ENCODE results near the gene SPATA21.
"Not testable (repeated sequence)": the region's sequence is repeated elsewhere in the genome, so short reads cannot be mapped to it uniquely, and the experiment has no call there.

Gene SPATA21
- 0 to 0.33 (median 0.06) reads per million in 18 experiments for total RNA-seq

- no peak for DNase-seq
Observed at GRCh38 chr1:16436946-16437474, at the start of gene SPATA21. TSS of gene SPATA21 (minus strand) at chr1:16437424. CDS start at chr1:16431371, 6,053 bp downstream.

DNA sequence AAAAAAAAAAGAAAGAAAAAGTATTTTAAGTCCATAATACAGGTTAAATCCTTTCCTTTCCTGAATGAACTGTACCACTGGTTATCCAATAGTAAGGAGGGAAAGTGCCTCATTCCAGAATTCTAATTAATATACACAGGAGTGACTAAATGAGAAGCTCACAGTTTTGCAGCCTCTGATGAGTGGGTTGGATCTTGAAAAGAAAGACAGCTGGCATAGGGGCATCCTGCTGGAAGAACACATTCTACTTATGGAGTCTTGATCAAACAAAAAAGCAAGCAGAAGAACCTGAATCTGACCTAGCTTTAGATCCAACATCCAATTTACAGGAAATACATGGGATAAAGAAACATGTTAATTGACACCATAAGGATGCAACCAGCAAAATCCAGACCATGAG lies 49.8 kb upstream of the SPATA21 start:
- DNase-seq, result not testable (repeated sequence)

DNA sequence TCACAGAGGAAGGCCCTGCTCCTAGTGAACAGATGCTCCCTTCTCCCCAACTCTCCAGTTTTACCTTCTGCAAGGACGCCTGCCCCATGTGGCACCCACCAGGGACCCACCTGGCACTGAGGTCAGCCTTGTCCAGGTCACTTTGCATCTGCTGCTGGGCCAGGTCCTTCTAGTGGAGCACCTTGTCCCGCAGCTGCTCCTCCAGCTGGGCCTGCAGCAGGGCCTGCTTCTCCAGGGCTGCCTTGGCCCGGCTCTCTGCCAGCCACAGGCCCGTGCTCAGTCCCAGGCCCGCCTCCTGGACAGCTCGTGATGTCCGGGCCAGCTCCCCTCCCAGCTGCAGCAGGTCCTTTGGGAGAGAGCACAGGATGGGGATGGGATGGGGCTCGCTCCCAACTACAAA lies 49.1 kb upstream of the SPATA21 start:
- not testable (repeated sequence) for DNase-seq

- no peak for DNase-seq
Observed at GRCh38 chr1:16484931-16485330, 47.7 kb upstream of the SPATA21 start.

GRCh38 chr1:16484501-16484835 lies 47.2 kb upstream of the SPATA21 start:
- DNase-seq, result no peak

DNA sequence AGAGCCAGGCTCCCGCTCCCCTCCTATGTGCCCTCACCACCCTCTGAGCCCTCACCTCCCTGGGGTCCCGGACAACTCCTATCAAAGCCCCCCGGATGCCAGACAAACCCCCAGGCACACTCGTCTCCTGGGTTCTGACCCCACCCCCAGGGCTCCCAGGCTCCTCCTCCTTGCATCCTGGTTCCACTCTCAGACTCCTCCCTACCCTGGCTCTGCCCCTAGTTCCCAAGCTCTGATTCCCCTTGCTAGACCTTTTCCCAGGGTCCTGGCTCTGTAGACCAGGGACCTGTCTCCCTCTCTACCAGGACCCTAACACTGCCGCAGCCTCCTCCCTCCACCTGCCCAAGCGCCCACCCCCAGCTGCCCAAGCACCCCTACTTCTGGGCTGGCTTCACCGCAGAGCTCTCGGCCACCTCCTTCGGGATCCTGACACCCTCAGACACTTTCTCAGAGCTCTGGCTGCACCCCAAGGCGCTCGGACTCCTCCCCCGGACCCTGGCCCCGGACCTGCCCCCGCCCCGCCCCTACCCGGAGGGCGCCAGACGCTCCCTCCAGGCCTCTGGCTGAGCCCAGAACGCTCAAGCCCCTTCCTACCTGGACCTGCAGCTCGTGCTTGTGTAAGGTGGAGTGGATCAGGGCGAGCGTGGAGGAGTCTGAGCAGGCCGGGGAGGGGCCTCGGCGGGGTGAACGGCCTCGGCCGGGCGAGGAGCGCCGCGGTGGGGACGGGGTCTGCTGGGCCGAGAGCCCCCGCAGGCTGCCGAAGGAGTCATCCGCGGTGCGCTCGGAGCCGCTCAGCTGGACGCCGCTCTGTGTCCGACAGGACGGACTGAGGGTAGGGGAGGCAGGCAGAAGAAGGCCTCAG lies 46.6 kb upstream of the SPATA21 start:
- not testable (repeated sequence) for DNase-seq

- not testable (repeated sequence) for DNase-seq
Observed at GRCh38 chr1:16483146-16483545, 45.9 kb upstream of the SPATA21 start.

- DNase-seq, result no peak
Observed at GRCh38 chr1:16478091-16478490, 40.9 kb upstream of the SPATA21 start.

GRCh38 chr1:16475771-16476770 lies 38.8 kb upstream of the SPATA21 start:
- DNase-seq, result not testable (repeated sequence)

DNA sequence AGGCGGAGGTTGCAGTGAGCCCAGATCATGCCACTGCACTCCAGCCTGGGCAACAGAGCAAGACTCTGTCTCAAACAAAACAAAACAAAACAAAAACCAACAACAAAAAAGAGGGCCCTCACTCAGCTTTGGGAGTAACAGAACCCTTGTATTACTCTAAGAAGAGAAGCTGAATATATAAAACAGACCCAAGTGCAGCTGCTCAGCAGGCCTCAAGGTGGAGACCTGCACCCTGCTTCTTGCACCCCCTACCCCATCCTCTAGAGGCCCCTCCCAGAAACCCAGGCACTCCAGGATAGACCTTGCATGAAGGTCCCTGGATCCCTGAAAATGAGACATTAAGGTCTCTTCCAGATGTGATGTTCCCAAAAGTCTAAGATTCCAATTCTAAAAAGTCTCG lies 37.7 kb upstream of the SPATA21 start:
- DNase-seq, result not testable (repeated sequence)

DNA sequence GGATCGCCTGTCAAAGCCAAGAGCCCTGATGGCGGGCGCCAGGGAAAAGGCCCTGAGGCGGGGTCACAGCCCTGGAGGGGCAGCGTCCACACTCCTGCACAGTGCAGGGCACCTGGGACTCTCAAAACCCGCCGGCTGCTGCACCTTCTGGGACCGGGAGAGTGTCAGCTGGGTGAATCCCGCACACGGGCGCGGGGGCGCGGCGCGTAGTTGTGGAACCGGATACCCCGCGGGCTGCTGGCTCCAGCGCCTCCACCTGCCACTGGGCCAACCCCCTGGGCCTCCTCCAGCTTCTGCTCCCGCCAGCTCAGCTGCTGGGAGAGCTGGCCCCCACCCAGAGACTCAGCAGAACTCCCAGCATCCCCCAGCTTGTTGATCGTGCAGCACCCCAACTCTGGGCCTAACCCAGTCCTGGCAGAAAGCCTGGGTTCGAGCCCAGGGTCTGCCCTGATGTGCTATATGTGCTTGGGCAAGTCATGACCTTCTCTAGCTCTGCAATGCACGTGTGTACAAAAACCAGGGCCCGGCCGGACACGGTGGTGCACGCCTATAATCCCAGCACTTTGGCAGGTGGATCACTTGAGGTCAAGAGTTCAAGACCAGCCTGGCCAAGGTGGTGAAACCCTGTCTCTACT lies 37.1 kb upstream of the SPATA21 start:
- DNase-seq, result no peak

DNA sequence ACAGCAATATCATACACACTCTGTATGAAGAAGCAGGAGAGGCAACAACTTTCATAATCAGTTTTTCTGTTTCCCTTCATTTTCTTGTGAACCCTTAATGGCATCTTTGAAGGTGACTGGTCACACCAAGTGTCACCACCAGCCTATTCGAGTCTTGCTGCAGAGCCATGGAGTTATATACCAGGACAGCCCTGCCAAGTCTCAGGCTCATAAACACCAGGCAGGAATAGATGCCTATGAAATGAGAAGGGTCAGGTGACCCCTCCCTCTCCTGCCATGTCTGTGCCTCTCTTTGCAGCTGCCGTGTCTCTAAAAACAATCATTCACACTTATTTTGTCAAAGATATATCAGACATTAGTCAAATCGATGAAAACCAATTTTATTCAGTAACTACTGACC lies 31.3 kb upstream of the SPATA21 start:
- DNase-seq, result no peak

DNA sequence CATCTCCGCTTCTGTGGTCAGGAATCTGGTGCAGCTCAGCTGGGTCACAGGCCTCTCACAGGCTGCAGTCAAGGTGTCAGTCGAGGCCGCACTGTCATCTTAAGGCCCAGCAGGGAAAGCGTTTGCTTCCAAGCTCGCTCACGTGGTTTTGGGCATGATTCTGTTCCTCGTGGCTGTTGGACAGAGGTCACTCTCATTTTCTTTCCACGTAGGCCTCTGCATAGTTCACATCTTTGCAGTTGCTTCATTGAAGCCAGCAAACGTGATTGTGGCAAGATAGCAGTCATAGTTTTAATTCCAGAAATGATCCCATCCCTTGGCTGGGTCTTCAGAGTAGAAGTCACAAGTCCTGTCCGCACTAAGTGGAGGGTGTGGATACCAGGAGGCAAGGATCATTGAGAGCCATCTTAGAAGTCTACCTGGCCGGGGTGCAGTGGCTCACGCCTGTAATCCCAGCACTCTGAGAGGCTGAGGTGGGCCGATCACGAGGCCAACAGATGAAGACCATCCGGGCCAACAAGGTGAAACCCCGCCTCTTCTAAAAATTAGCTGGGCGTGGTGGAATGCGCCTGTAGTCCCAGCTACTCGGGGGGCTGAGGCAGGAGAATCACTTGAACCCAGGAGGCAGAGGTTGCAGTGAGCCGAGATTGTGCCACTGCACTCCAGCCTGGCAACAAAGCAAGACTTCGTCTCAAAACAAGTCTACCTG lies 27.8 kb upstream of the SPATA21 start:
- DNase-seq, result no peak

GRCh38 chr1:16462773-16463330 lies 25.6 kb upstream of the SPATA21 start:
- DNase-seq, result no peak

DNA sequence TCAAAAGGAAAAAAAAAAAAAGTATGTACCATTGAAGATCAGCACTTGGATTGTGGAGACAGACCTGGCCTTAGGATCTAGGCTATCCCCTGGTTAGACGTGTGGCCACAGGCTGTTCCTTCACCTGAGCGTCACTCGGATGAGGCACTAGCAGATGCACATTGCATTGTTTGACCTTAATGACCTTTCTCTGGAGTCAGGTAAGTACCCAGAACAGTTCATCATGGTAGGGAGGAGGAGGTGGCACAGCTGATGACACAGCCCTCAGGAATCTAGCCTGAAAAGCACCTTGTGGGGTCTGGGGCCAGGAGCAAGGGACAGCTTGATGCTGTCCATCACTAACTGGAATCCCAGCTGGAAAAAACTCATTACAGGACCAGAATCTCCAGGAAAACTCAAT lies 24.5 kb upstream of the SPATA21 start:
- no peak for DNase-seq

- DNase-seq, result no peak
Observed at GRCh38 chr1:16459352-16459925, 22.2 kb upstream of the SPATA21 start.

- no peak for DNase-seq
Observed at GRCh38 chr1:16458831-16459230, 21.6 kb upstream of the SPATA21 start.

DNA sequence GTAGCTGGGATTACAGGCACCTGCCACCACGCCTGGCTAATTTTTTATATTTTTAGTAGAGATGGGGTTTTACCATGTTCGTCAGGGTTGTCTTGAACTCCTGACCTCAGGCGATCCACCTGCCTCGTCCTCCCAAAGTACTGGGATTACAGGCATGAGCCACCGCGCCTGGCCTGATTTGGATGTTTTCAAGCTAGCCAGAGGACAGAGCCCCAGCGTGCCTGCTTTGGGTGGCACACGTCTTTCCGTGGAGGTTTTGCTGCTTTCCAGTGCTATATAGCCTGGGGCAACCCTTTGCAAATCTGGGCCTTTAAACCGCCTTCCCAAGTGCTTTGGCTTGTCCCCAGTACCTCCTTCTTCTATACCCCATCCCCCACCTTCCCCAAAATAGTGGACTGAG lies 18.9 kb upstream of the SPATA21 start:
- not testable (repeated sequence) for DNase-seq

DNA sequence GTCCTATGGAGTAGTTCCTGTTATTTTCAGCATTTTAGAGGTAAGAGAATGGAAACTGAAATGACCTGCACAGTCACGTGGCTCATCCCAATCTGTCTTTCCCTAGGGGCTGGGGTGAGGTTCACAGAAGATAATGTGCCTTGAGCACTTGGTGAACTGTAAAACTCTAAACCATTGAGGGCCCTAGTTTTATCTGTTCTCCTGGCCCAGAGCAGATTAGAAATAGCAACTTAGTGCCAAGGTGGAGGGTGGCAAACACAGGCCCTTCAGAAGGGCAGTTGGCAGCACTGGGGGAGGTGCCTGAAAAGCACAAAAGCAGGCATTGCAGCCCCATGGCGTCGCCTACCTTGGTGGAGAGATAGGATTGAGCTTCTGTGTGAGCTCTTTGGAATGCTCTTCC lies 17.7 kb upstream of the SPATA21 start:
- DNase-seq, result not testable (repeated sequence)

DNA sequence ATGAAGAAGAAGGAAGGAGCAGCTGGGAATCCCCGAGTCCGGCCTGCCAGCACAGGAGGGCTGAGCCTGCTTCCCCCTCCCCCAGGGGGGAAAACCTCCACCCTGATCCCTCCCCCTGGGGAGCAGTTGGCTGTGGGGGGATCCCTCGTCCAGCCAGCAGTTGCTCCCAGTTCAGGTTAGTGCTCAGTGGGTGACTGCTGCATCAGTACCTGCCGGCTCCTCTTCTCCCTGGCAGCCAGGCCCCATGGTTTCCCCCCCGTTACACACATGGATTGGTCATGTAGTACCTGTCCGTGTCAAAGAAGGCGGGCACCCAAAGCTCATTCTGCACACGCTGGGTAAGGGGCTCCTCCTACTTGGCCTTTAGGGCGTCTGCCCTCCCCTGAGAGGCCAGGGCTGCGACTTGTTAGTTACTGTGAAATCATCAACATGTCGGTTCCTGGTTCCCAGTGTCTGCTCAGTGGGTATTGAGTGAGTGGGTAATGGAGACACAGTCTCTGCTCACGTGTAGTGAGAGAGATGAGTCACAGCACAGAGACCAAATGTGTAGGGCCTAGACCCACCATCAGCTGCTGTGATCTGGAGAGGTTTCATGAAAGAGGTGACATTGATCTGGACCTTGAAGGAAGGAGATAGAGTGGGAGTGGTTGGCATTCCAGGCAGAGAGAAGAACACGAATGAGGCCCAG lies 14.8 kb upstream of the SPATA21 start:
- no peak for DNase-seq
